ENCODE measurements around the gene FLT3. TPM values are rescaled to one million over a fixed set of nuclear protein-coding genes. Genes with fewer than 3 reads are reported as not detected.

FLT3 gene
- total and polyA plus RNA-seq, 12 donors: 0.07 to 0.95 (median 0.16) TPM; not detected in 5

DNA sequence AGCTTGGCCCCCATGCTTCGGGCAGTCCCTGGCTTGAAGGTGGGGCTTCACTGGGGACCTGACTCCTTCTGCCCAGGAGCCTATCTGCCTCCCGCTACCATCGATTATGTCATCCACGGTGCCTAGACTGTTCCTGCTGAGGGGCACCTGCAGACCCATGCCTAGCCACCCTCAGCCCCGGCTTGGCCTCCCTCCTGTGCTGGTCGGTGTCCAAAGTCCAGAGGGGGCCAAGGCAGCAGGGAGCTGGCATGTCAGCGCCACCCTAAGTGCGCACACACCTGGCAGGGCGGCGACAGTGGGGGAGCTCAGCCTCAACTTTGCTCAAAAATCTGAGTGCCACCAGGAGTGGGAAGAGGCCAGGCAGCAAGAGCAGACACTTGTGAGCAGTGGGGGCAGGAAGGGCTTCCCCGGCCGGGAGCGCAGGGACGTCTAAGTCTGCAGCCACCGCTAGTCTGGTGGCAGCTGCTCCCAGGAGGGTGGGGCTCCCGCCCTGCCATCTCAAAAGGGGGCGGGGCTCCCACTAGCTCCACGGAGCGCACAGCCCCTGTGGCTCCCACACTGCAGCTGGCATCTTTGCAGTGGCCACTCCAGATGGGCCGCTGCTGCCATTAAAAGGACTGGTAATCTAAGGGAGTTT lies 98.4 kb downstream of the FLT3 start:
- ATAC-seq: peak in 1 of 8 donors; percentile 34
- intact Hi-C loops (cut with DNase I): no loop called here
- DNase-seq: no peak
- no peaks in the 10 kb centered on the region for H3K27me3 ChIP-seq
- no peak overlapping the region for H3K4me3 ChIP-seq
- H3K4me1 ChIP-seq: peaks cover 0 to 7% (median 0%) of the 10 kb centered on the region in 9 donors
- no peak overlapping the region for H3K27ac ChIP-seq
- H3K9me3 ChIP-seq: no peaks in the 10 kb centered on the region
- H3K36me3 ChIP-seq: no peaks in the 10 kb centered on the region
- TF ChIP-seq, protein P1, sequence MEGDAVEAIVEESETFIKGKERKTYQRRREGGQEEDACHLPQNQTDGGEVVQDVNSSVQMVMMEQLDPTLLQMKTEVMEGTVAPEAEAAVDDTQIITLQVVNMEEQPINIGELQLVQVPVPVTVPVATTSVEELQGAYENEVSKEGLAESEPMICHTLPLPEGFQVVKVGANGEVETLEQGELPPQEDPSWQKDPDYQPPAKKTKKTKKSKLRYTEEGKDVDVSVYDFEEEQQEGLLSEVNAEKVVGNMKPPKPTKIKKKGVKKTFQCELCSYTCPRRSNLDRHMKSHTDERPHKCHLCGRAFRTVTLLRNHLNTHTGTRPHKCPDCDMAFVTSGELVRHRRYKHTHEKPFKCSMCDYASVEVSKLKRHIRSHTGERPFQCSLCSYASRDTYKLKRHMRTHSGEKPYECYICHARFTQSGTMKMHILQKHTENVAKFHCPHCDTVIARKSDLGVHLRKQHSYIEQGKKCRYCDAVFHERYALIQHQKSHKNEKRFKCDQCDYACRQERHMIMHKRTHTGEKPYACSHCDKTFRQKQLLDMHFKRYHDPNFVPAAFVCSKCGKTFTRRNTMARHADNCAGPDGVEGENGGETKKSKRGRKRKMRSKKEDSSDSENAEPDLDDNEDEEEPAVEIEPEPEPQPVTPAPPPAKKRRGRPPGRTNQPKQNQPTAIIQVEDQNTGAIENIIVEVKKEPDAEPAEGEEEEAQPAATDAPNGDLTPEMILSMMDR (IDR thresholded peaks at IDR 0.05): no peak
- WGBS, 2 donors: 79 to 80% methylated on average over 20 of the region's 20 CpGs

DNA sequence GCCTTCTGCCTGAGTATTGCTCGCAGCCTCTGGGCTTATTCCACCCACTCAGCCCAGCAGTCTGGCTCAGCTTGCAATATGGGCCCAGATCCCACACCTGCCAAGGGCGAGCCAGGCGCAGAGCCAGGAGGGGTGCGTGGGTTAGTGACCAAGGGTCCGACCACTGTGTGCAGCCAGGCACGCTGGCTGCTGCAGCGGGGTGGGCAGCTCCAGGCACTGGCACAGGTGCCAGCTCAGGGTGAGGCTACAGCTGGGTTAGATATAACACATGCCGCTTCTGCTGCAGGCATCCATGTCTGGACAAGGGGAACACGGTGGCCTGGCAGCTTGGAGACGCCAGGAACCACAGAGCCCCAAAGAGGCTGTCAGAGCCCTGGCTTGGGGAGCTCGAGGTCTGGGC lies 99.3 kb downstream of the FLT3 start:
- Histone ChIP-seq H3K9me3 (no peaks in the 10 kb centered on the region), H3K4me3 (no peak overlapping the region), H3K4me1 (peaks cover 0 to 7% (median 0%) of the 10 kb centered on the region in 9 donors), H3K36me3 (no peaks in the 10 kb centered on the region), H3K27me3 (no peaks in the 10 kb centered on the region), H3K27ac (no peak overlapping the region)
- TF ChIP-seq, protein P1 (IDR thresholded peaks at IDR 0.05): no peak
- ATAC-seq (peak in 1 of 8 donors; percentile 42), DNase-seq (no peak)
- intact Hi-C loops (cut with DNase I): no loop called here
- 87 to 90% methylated on average over 11 of the region's 11 CpGs for WGBS, 2 donors

DNA sequence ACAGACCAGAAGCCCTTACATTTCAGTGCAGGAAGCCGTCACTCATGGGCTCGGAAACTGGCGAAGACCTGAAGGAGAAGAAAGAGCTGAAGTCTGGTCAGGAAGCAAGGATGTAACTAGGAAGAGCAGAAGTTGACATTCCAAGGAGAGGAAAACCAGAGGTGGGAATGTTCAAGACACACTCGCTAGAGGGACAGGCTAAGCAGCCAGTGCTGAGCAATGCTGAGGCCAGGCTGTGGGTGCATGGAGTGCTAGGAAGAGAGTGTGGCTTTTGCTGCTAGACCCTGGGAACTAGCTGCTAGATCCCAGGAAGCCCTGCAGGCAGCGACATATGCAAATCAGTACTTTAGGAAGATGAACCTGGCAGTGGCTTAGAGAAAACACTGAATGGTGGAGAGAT lies 99.8 kb downstream of the FLT3 start:
- ATAC-seq (no peak), DNase-seq (no peak)
- Histone ChIP-seq H3K27ac (no peak overlapping the region), H3K9me3 (no peaks in the 10 kb centered on the region), H3K4me3 (no peak overlapping the region), H3K36me3 (no peaks in the 10 kb centered on the region), H3K4me1 (peaks cover 0 to 7% (median 0%) of the 10 kb centered on the region in 9 donors), H3K27me3 (no peaks in the 10 kb centered on the region)
- WGBS, 2 donors: 23 to 30% methylated on average over 5 of the region's 5 CpGs
- intact Hi-C loops (cut with DNase I): no loop called here
- TF ChIP-seq, protein P1 (IDR thresholded peaks at IDR 0.05): no peak

DNA sequence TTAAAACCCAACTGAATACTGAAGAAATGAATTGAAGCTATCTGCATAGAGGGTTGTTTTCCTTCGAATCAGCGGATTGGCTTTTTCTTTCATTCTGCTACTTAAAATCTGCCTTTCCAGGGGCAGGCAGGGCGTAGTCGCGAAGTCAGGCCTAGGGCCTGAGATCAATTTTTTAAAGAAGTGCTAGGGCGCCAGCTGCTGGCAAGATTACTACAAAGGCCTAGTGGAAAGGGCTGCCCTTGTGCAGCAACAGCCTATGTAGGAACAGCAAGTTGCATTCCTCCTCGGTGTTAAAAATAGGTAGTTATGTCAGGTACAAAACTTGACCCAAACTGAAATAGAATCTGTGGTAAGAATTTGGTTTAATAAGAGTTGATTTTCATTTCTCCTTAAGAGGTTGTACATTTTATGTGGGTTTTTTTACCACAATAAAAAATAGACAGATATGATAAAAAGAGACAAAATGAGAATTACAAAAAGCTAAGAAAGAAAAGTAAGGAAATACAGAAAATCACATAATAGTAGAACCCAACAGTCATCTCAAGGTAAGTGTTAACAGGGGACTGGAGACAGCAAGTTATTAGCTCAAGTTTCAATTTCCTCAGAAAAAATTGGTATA lies 102.4 kb downstream of the FLT3 start:
- TF ChIP-seq, protein P1 (IDR thresholded peaks at IDR 0.05): peak in 7 of 9 donors; percentile 9 to 69 (median 48)
- no peaks in the 10 kb centered on the region for H3K9me3 ChIP-seq
- intact Hi-C loops (cut with DNase I): no loop called here
- H3K4me1 ChIP-seq: peaks cover 0 to 7% (median 0%) of the 10 kb centered on the region in 9 donors
- DNase-seq: peak; percentile 31 to 67
- H3K36me3 ChIP-seq: no peaks in the 10 kb centered on the region
- peaks cover 0 to 5% (median 0%) of the 10 kb centered on the region in 7 donors for H3K27me3 ChIP-seq
- peak overlapping the region in 1 of 10 donors; percentile 10 for H3K27ac ChIP-seq
- ATAC-seq: peak; percentile 46 to 92 (median 82)
- WGBS, 2 donors: 33 to 44% methylated on average over 7 of the region's 7 CpGs
- no peak overlapping the region for H3K4me3 ChIP-seq
